ENCODE data around the gene SLC26A11.
"Not testable (repeated sequence)": the region's sequence is repeated elsewhere in the genome, so short reads cannot be mapped to it uniquely, and the experiment has no call there.

The SLC26A11 gene

DNA sequence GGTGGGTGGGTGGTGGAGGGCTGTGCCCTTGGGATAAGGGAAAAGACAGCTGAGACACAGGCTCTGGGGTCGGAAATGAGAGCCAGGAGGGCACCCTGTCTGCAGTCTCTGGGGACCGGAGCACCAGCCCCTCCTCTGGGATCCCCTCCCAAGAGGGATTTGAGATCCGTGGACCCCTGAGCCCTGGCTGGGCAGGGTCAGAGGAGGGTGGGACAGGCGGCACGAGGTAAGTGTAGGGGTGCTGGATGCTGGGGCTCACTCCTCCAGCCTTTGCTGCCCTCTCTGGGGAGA is 519 bp upstream of the SLC26A11 start:
- DNase-seq, result no peak

- DNase-seq, result no peak
Measured at GRCh38 chr17:80220736-80221215, 549 bp downstream of the SLC26A11 start.

DNA sequence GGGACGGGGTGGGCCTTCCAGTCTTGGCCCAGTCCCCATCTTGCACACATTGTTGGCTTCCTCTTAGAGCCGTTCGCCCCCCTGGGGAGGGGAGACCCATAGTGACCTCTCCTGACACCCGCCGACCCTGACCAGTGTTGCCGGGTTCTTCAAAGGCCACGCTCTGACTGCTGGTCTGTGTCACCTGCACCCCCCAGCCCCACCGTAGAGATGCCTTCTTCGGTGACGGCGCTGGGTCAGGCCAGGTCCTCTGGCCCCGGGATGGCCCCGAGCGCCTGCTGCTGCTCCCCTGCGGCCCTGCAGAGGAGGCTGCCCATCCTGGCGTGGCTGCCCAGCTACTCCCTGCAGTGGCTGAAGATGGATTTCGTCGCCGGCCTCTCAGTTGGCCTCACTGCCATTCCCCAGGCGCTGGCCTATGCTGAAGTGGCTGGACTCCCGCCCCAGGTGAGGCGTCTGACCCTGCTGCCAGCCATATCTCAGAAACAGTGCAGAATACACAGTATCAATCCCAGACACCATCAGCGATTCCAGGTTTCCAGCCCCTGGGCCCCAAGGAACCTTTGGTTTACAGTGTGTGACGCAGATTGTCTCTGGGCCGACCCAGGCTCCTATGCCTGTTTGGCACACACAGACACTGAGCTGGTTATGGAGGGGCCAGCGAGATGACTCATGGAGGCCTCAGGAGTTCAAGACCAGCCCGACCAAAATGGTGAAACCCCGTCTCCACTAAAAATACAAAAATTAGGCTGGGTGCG is 1.3 kb downstream of the SLC26A11 start:
- no peak for DNase-seq

- no peak for DNase-seq
Measured at GRCh38 chr17:80222376-80223141, 2.3 kb downstream of the SLC26A11 start.

GRCh38 chr17:80223142-80223815 is 3.1 kb downstream of the SLC26A11 start:
- no peak for DNase-seq

DNA sequence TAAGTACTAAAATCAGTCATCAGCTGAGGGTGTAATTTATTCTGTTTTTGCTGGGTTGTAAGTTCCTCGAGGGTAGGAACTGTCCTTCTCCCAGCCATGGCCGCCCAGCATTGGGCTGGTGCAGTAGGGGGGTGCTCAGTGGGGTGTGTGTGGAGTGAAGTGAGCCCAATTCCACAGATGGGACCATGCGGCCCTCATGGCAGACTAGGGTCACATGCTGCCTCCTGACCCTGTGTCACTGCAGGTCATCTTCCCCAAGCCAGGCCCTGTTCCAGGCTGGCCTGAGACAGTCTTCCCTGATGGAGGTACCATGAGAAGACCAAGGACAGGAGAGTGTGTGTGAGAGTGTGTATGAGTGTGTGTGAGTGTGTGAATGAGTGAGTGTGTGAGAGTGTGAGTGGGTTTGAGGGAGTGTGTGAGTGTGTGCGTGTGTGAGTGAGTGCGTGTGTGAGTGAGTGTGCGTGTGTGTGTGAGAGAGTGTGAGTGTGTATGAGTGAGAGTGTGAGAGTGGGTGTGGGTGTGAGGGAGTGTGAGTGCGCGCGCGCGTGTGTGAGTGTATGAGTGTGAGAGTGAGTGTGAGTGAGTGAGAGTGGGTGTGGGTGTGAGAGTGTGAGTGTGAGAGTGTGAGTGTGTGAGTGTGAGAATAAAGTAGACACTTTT is 3.7 kb downstream of the SLC26A11 start:
- no peak for DNase-seq

GRCh38 chr17:80224683-80225082 is 4.5 kb downstream of the SLC26A11 start:
- DNase-seq, result no peak

DNA sequence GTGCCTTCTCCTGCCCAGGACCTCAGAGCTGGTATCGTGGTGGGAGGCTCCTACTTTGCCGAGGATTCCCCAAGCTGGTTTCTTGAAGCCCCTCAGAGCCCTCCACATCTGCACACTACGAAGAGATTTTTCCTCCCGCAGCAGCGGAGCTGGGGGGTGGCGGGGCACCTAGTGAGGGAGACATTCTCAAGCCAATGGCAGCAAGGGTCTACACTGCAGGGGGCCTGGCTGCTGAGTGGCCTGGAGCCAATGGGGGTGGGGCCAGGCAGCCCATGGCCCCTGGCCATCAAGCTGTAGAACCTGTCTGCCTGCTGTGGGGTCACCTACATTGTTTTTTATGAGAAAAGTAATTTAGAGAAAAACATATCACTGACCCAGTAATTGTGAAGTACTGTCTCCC is 5.0 kb downstream of the SLC26A11 start:
- DNase-seq, result no peak

DNA sequence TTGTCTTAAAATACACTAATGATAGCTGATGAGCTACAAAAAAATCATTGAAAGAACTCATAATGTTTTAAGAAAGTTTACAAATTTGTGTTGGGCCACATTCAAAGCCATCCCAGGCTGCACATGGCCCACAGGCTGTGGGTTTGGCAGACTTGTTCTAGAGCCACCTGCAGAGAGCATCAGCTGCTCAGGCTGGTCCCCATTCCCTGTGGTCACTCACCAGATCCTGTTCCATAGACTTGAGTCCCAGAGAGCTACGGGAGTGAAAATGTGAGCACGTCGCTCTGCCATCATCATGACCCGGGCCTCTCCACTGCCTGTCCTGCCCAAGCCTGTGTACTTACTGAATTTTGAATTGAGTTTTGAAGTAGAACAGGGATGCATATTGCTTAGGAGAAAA is 6.9 kb downstream of the SLC26A11 start:
- no peak for DNase-seq

DNA sequence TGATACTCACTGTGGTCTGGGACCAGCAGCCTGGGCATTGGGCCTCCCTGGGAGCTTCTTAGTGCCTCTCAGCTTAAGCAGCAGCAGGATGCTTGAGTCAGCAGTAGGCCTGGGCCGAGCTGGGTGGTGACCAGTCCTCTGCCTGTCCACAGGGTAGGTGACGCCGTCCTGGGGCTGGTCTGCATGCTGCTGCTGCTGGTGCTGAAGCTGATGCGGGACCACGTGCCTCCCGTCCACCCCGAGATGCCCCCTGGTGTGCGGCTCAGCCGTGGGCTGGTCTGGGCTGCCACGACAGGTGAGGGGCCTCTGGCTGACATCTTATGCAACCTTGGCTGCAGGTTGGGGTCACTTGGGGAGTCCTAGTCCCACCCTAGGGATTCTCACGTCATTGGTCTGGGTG is 7.4 kb downstream of the SLC26A11 start:
- DNase-seq, result no peak

- DNase-seq, result no peak
Measured at GRCh38 chr17:80228477-80228876, 8.2 kb downstream of the SLC26A11 start.

GRCh38 chr17:80229011-80229410 is 8.8 kb downstream of the SLC26A11 start:
- no peak for DNase-seq

GRCh38 chr17:80232438-80232837 is 12.2 kb downstream of the SLC26A11 start:
- DNase-seq, result no peak

GRCh38 chr17:80233202-80233601 is 13.0 kb downstream of the SLC26A11 start:
- DNase-seq, result no peak

- DNase-seq, result no peak
Measured at GRCh38 chr17:80236911-80237310, 16.7 kb downstream of the SLC26A11 start.

DNA sequence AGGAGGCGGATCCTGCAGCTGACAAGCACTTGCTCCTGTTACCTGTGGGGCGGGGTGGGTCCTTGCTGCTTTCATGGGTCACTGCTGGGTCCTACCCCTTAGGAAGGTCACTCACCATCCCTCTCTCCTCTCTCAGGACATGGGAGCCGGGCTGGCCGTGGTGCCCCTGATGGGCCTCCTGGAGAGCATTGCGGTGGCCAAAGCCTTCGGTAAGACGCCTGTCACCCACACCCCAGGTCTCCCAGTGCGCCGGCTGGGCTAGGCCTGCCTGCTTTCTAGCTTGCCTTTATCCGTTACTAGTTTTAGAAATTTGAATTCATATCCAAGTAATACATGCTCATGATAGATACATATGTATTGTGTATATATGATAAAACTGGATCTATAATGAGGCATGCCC is 17.2 kb downstream of the SLC26A11 start:
- DNase-seq, result no peak

GRCh38 chr17:80242505-80242904 is 22.3 kb downstream of the SLC26A11 start:
- no peak for DNase-seq

DNA sequence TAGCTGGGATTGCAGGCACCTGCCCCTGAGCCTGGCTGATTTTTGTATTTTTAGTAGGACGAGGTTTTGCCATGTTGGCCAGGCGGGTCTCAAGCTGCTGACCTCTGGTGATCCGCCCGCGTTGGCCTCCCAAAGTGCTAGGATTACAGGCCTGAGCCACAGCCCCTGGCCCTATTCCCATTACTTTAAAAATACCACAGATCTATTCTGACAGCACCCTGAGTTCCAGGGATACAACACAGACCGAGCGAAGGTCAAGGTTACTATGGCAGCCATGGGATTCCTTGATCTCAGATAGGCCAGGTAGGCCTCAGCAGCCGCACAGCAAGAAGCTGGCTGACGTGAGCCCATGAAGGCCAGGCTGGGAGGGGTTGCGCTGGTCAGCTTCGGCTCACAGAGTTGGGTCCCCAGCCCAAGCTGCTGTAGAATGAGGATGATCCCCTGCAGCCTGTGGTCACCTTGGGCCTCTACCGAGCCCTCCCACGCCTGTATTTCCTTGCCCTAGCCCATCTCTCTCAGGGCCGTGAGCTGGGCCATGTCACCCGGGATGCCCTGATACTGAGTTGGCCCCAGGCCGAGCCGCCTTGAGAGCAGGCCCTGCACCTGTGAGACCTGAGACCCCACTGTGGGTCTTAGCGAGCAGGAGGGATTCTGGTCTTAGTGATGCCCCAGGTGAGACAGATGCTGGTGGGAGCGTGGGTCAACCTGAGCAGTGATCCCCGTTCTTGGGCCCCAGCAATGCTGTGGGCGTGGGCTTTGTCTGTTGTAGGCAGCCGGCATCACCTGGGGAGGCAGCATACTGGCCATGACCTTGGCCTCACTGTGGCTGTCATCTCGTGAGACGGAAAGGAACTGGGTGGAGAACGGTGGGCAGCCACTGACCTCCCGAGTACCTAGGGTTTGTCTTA is 23.6 kb downstream of the SLC26A11 start:
- no peak for DNase-seq

DNA sequence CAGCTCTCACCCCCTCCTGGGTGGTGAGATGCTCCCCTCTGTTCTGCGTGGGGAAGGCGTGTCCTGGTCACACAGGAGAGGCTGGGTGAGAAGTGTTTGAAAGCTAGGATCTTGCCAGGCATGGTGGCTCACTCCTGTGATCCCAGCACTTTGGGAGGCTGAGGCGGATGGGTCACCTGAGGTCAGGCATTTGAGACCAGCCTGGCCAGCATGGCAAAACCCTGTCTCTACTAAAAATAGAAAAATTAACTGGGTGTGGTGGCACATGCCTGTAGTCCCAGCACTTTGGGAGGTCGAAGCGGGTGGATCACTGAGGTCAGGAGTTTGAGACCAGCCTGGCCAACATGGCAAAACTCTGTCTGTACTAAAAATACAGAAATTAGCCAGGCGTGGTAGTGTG is 24.2 kb downstream of the SLC26A11 start:
- not testable (repeated sequence) for DNase-seq

DNA sequence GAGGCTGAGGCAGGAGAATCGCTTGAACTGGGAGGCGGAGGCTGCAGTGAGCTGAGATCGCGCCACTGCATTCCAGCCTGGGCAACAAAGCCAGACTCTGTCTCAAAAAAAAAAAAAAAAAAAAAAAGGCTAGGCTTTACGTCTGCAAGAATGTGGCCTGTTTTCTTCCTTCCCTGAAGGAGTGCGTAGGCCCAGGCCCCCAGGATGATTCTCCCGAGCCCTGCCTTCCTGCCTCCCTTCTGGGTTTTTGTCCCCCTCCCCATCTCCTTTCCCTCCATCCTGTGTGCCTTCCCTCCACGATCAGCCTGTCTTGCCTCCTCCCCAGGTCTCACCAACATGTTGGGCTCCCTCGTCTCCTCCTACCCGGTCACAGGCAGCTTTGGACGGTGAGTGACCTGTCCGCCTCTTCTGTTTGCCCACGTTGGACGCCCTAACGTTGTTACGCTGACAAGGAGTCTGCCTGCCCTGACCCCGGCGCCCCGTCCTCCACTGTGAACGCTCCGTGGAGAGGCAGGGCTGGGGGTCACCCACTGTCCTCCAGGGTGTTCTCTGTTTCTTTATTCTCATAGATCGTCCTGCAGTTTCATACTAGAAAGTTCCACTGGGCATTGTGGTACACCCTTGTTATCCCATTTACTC is 24.8 kb downstream of the SLC26A11 start:
- DNase-seq, result no peak

DNA sequence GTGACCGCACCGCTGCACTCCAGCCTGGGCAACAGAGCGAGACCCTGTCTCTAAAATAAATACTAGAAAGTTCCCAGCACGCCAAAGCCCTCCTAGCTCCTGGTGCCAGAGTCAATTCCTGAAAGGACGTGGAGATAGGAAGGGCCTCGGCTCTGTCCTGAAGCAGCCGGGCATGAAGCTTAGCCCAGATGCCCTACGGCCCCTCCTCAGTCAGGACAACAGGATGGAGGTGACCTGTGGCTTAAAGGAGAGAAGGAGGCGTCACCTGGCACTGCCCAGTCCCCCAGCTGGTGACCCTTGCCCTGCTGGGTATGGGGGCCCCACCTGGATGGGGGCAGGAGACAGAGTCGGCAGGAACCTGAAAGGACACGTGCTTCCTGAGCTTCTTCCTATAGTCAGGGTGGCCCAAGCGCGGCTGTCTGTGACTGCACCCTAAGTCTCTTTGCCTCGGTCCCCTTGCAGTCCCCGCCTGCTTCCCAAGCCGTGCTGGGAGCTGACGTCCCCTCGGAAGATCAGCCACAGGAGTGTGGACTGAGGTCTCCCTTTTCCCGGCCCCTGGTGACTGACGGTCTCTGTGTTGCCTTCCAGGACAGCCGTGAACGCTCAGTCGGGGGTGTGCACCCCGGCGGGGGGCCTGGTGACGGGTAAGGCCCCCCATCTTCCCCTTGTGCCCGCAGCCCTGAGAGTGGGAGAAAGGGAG is 25.5 kb downstream of the SLC26A11 start:
- DNase-seq, result no peak
